ENCODE measurements around the gene KCTD1. TPM values are rescaled to one million over a fixed set of nuclear protein-coding genes. Genes with fewer than 3 reads are reported as not detected.

KCTD1 gene
- total RNA-seq, 2 donors from 2014 or later = 13.3 to 13.6 TPM

- TF ChIP-seq CTCF (IDR thresholded peaks at IDR 0.05) = no peak
- Histone ChIP-seq H3K4me3 (no peak overlapping the region), H3K4me1 (no peaks in the 10 kb centered on the region), H3K9me3 (no peaks in the 10 kb centered on the region), H3K9ac (ENCODE audit: low read depth in 2 of 2, low read length in 2 of 2) (no peak overlapping the region), H3K27me3 (no peaks in the 10 kb centered on the region), H3K36me3 (no peaks in the 10 kb centered on the region), H3K27ac (no peak overlapping the region)
- intact Hi-C loops (cut with DNase I) = no loop called here
- DNase-seq = no peak
Measured at GRCh38 chr18:26465431-26465830, 82.9 kb downstream of the KCTD1 start.

GRCh38 chr18:26464128-26465011, 84.0 kb downstream of the KCTD1 start:
- no peak for DNase-seq
- Histone ChIP-seq H3K36me3 (no peaks in the 10 kb centered on the region), H3K9ac (ENCODE audit: low read depth in 2 of 2, low read length in 2 of 2) (no peak overlapping the region), H3K9me3 (no peaks in the 10 kb centered on the region), H3K27ac (no peak overlapping the region), H3K27me3 (no peaks in the 10 kb centered on the region), H3K4me1 (no peaks in the 10 kb centered on the region), H3K4me3 (no peak overlapping the region)
- no peak for TF ChIP-seq CTCF (IDR thresholded peaks at IDR 0.05)
- intact Hi-C loops (cut with DNase I) = no loop called here

GRCh38 chr18:26462355-26462754, 86.0 kb downstream of the KCTD1 start:
- no peak overlapping the region for H3K27ac ChIP-seq
- H3K9me3 ChIP-seq = no peaks in the 10 kb centered on the region
- no peak for DNase-seq
- no peak overlapping the region for H3K9ac ChIP-seq (ENCODE audit: low read depth in 2 of 2, low read length in 2 of 2)
- no peaks in the 10 kb centered on the region for H3K27me3 ChIP-seq
- intact Hi-C loops (cut with DNase I) = no loop called here
- no peak for TF ChIP-seq CTCF (IDR thresholded peaks at IDR 0.05)
- H3K4me1 ChIP-seq = no peaks in the 10 kb centered on the region
- no peaks in the 10 kb centered on the region for H3K36me3 ChIP-seq
- H3K4me3 ChIP-seq = no peak overlapping the region

GRCh38 chr18:26461405-26461804, 86.9 kb downstream of the KCTD1 start:
- intact Hi-C loops (cut with DNase I) = no loop called here
- H3K9me3 ChIP-seq = no peaks in the 10 kb centered on the region
- no peak overlapping the region for H3K4me3 ChIP-seq
- H3K36me3 ChIP-seq = no peaks in the 10 kb centered on the region
- H3K27ac ChIP-seq = no peak overlapping the region
- no peak overlapping the region for H3K9ac ChIP-seq (ENCODE audit: low read depth in 2 of 2, low read length in 2 of 2)
- no peak for DNase-seq
- H3K4me1 ChIP-seq = no peaks in the 10 kb centered on the region
- no peak for TF ChIP-seq CTCF (IDR thresholded peaks at IDR 0.05)
- no peaks in the 10 kb centered on the region for H3K27me3 ChIP-seq

- Histone ChIP-seq H3K4me1 (no peaks in the 10 kb centered on the region), H3K27me3 (no peaks in the 10 kb centered on the region), H3K36me3 (no peaks in the 10 kb centered on the region), H3K9ac (ENCODE audit: low read depth in 2 of 2, low read length in 2 of 2) (no peak overlapping the region), H3K9me3 (no peaks in the 10 kb centered on the region), H3K4me3 (no peak overlapping the region), H3K27ac (no peak overlapping the region)
- DNase-seq = no peak
- no peak for TF ChIP-seq CTCF (IDR thresholded peaks at IDR 0.05)
- intact Hi-C loops (cut with DNase I) = no loop called here
Measured at GRCh38 chr18:26460449-26461091, 87.8 kb downstream of the KCTD1 start.
